GM19193 (cell line): Measurements from ENCODE around the gene TBC1D5.

Source experiments
- POLR2A ChIP-seq: IDR thresholded peaks from 4 replicates; pipeline ENCODE4 v1.6.1; 2011; ENCODE audit not compliant: insufficient read depth, insufficient read length; ENCODE audit errors: extremely low read depth

The TBC1D5 gene

DNA sequence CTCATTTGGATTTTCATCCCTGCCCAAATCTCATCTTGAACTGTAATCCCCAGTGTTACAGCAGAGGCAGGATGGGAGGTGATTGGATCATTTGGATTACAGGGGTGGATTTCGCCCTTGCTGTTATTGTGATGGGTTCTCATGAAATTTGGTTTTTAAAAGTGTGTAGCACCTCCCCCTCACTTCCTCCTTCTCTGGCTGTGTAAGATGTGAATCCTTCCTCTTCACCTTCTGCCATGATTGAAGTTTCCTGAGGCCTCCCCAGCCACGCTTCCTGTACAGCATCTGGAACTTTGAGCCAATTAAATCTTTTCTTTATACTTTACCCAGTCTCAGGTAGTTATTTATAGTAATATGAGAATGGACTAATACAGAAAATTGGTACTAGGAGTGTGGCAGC lies 540.9 kb downstream of the TBC1D5 start:
- TF ChIP-seq POLR2A: no peak

DNA sequence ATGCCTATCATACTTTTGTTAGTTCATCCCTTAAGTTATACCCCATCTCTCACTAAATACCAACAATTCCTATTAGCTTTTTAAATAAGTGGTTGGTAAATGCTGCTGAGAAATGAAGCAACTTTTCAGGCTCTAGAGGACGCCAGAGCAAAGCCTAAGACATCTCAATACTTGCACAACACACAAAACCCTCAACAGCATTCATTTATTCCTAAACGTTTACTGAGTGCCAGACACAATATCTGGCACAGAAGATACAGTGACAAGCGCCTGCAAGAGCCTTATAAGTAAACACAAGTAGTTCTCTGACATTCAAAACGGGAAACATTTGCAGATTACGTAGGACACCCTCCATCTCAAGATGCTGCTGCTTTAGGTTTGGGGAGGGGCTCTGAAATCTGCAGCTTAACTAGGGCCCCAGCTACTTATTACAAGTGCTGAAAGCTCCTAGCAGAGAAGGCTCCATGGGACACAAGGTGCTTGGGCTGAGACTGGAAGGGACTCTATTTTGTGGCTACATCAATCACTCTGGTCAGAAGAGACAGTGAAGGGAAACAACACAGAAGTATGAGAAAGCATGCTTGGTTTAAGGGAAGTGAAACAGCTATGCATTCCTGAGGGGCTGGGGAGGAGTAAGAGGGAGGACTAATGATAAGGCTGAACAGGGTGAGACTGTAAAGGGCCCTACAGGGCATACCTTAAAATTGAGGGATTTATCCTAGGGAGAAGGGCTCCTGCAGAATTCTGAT lies 546.4 kb downstream of the TBC1D5 start:
- no peak for TF ChIP-seq POLR2A

DNA sequence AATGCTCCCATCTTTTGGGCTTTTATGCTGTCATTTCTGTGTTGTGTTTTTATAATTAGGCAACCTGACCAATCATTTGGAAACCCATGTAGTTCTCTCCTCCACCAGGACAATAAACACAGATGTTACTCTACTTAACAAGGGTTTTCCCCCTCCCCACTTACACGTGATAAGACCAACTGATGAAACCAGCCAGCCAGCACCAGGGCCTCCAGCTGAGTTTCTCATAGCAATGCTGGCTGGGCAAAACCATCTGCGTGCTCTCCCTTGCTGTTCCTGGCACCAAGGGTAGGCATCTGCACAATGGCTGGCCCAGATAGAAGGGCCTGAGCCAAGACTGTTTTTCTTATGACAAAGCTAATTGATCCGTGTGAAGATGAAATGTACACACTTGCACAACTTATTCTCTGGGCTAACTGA lies 547.2 kb downstream of the TBC1D5 start:
- TF ChIP-seq POLR2A: no peak

DNA sequence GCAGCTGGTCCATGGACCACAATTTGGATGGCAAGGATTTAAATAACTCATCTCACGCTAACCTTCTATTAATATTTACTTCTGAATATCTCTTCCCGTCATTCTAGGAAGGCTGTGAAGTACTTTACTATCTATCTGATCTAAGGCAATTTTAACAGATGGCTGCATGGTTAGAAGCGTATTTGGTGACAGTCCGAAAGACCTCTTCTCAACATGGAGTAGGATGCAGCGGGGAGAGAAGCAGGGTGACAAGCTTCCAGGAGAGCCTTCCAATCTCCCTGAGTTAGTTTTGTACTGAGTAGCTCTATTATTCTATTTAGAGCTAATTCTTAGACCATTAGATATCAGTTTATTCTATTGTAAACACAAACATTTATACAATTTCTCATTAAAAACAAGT lies 548.3 kb downstream of the TBC1D5 start:
- TF ChIP-seq POLR2A: no peak

DNA sequence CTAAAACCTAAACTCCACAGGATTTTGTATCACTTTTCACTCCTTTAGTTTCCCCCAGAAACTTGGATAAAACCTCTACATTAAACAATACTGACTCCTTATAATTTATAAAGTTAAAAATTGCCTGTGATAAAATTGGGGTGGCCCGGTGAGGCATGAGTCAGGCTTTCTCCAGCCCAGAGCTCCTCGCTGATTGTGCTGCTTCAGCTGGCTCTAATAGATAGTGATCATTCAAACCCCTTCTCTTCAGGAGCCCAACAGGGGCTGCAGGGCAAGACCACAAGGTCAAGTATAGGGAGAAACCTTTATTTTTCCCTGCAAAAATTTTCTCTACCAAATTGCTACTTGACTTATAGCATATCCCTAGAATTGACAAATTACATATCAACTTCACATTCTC lies 549.4 kb downstream of the TBC1D5 start:
- TF ChIP-seq POLR2A: no peak

- TF ChIP-seq POLR2A: no peak
These were observed 551.9 kb downstream of the TBC1D5 start for GRCh38 chr3:17190353-17191078.

DNA sequence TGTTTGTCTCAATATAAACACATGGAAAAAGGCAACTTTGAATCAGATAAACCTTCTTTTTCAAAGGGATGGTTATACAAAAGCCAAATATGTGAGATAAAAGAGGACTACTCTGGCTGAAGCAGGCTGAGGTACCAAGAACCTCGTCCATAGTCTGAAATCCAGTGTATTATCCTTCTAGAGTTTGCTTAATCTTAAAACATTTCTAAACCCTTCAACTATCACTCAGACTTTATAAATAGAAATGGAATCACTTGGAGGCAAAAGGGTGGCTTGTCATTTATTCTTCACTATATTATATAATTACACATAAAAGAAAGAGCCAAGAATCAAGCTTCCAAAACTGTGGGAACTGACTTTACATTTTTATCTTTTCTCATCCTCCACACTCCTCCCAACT lies 554.1 kb downstream of the TBC1D5 start:
- no peak for TF ChIP-seq POLR2A

- no peak for TF ChIP-seq POLR2A
These were observed 554.7 kb downstream of the TBC1D5 start for GRCh38 chr3:17187589-17188184.

DNA sequence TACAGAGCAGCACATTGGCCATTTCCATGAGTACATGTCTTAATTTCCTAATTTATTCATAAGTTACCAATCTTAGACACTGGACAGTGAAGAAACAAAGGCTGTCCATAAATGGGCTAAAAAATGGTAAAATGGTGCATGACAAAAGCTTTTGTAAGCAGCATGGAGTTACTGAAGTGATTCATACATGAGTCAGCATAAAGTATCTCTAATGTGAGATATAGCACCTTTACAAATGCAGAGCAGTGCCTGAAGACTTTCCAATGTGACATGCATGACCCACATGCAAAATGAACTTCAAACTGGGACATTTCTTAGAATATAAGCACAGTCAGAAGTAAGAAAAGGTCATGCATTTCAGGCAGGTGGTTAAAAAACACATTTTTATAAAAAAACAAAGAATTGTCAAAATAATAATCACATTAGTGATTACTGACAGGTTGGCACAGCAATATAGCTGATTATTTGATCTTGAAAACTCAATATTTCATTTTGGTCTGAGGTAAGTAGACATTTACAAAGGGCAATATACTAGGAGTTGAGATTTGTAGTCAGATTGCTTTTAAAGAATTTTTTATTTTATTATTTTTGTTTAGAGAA lies 558.4 kb downstream of the TBC1D5 start:
- no peak for TF ChIP-seq POLR2A

GRCh38 chr3:17182166-17182565 lies 560.3 kb downstream of the TBC1D5 start:
- TF ChIP-seq POLR2A: no peak

- TF ChIP-seq POLR2A: no peak
These were observed 561.0 kb downstream of the TBC1D5 start for GRCh38 chr3:17181413-17181907.

DNA sequence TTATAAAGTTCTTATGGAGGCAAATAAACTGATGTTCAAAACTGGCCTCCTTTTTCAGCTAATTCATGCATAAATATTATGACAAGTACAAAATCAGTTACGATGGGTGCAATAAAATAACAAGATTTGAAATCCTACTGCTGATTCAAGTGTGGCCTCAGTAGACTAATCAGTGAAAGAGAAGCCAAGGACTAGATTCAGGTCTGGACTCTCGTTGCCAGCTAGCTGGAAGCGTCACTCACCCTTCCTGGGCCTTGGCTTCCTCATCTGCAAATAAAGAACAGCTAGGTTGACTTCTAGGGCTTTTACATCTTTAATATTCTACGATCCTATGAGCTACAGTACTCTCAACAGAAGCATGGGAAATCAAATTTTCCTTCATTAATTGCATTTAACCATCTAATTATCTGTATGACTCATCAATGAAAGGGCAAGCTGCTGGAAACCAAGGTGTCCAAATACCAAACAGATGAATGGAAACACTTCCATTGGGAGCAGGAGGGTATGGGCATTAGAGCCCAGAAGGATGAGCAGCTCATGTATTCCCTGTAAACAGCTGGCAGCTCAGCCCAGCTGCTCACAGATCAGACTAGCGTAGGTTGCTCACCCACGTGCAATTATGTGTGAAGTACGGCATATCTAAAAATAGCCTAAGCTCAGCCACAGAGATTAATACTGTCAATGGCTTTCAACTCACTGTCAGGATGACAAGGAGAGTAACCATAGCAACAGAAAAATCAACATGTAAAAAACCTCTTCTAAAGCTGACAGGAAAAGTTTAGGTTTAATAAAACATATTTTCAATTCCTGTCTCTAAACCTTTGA lies 562.8 kb downstream of the TBC1D5 start:
- TF ChIP-seq POLR2A: no peak

DNA sequence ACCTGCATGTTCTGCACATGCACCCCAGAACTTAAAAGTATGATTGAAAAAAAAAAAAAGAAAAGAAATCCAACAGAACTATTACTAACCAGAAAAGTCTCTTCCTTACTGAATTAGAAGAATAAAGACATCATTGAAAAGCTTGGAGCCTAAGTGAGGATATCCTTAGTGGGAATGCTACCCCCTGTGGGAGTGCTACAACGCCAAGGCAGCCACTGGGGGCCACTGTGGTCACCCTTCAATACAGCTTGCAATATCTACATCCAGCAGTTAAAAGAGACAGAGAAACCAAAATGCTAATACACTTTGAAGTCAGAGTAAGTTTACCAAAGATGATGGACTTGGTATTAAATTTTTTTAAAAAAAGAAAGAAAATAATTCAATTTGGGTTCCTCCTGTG lies 565.7 kb downstream of the TBC1D5 start:
- TF ChIP-seq POLR2A: no peak

DNA sequence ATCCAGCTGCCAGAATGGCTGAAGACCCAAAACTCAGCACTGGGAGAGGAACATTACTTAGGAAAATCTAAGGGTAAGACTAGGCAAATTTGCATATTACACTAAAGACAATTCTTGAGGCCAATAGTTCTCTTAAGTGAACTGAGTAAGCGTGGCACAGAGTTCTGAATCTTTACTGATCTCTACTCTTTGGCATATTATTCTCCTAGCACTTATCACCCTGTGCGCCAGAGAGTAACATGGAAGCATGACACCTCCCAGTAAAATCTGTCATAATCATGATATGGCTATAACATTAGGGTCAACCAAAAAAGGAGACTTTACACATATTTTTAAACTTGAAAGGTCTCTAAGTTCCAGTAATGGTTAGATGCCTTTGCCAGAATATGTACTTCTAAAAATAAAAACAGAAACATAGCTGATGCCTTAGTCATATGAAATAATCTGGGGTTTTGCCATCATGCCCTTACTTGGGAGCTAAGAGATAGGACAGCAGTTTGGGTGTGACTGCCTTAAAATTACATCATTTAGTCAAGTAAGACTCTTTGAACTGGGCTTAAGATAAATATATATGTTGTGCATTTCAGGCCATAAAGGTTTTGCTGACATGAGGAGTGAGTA lies 567.1 kb downstream of the TBC1D5 start:
- TF ChIP-seq POLR2A: no peak
